VCaP (cell line): ENCODE measurements around the gene GCHFR.

Source experiments
- H3K27ac ChIP-seq: fragments of 450-650 bp; 2 replicates; pipeline ENCODE4 v1.5.1; 2017
- TF ChIP-seq, protein P1 (sequence below): fragments of 450-650 bp; conservative IDR thresholded peaks from 2 replicates; pipeline ENCODE4 v1.5.1; 2017; ENCODE audit warnings: mild to moderate bottlenecking, moderate library complexity

The GCHFR gene

DNA sequence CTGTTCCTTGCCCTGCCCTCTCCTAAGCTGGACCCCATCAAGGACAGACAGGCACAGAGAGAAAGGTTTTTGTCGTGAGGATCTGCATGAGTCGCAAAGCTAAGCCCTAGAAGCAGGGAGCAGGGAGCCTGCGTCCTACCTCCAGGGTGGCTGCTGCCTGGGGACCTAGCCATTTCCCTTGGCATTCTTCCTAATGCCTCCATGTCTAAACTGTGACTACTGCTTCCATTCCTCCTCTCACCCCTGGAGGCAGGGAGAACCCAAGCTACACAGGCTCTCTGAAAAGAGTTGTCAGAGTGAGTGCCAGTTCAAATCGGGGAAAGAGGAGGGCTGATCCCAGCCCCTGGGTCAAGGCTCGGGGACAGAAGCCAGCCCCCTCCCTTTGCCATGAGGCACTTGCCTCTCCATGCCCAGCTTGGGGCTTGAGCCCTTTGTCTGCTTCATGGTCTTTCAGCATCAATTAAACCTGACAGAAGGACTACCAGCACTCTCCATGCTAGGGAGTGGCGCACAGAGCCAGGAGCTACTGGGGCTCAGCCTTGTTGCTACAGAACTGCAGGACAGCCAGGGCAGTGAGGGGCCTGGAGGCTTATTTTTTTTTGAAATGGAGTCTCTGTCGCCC lies 2.4 kb downstream of the GCHFR start:
- TF ChIP-seq, protein P1, sequence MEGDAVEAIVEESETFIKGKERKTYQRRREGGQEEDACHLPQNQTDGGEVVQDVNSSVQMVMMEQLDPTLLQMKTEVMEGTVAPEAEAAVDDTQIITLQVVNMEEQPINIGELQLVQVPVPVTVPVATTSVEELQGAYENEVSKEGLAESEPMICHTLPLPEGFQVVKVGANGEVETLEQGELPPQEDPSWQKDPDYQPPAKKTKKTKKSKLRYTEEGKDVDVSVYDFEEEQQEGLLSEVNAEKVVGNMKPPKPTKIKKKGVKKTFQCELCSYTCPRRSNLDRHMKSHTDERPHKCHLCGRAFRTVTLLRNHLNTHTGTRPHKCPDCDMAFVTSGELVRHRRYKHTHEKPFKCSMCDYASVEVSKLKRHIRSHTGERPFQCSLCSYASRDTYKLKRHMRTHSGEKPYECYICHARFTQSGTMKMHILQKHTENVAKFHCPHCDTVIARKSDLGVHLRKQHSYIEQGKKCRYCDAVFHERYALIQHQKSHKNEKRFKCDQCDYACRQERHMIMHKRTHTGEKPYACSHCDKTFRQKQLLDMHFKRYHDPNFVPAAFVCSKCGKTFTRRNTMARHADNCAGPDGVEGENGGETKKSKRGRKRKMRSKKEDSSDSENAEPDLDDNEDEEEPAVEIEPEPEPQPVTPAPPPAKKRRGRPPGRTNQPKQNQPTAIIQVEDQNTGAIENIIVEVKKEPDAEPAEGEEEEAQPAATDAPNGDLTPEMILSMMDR = no peak
- H3K27ac ChIP-seq = no peak overlapping the region; the same call in 1 of the 2 replicates

DNA sequence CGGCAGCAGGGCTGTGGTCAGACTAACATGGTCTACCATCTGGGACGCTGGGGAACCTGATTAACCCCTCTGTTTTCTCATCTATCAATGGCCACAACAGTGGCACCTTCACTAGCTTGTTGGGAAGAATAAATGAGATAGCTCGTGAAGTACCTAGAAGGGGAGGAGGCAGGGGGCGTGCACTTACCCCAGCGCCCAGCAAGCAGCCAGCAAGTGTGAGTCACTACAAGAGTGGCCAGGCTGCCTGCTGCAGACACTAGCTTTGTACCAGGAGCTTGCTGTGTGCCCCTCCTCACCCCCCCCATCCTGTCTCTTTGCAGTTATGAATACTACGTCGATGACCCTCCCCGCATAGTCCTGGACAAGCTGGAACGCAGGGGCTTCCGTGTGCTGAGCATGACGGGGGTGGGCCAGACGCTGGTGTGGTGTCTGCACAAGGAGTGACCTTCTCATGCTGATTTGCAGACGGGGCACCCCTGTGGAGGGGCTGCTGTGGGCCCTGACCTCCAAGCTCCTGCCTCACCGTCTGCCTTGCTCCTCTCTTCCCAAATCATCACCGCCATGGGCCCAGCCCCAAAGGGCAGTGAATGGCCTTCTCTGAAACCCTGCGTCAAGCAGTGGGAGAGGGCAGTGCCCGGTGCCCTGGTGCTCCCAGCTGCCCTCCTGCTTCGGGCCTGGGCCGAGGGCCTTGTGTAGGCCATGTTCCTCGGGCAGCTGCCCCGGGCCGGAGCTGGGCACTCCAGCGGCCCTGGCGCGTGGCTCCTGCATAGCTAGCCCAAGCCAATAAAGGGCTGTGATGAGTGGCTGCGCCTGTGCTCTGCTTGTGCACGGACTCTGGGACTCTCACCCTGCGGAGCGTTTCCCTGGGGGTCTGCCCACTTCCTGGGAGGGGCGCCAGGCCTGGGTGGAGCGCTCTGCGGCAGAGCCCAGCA lies 3.3 kb downstream of the GCHFR start:
- TF ChIP-seq, protein P1 = no peak
- H3K27ac ChIP-seq = no peak overlapping the region

DNA sequence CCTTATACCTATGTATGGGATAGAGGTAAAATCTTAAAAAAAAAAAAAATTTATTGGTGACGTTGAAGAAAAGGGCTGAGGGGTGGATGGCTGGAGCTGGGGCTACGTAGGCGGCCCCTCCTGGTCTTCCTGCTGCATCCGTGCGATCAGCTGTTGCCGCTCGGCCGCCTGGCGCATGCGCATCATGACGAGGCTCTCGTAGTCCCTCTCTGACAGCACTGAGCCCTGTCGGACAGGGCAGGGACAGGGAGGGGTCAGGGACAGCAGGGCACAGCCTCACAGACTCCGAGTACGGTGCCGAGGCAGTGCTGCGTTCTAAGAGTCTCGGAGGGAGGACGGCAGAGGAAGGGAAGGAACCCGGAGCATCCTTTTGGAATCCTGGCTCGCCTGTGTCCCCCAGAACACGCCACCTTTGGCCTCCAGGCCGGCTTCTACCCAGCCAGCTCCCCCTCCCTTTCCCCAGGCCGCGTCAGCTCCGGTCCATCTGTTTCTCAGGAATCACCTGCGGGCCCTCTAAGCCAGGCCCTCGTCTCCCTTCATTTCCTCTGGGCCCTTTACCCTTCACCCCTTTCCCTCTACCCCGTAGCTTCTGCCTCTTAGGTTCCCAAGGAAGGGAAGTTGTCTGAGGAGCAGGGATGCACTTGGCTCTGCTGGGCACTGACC lies 4.1 kb downstream of the GCHFR start:
- TF ChIP-seq, protein P1 = no peak
- no peak overlapping the region for H3K27ac ChIP-seq

DNA sequence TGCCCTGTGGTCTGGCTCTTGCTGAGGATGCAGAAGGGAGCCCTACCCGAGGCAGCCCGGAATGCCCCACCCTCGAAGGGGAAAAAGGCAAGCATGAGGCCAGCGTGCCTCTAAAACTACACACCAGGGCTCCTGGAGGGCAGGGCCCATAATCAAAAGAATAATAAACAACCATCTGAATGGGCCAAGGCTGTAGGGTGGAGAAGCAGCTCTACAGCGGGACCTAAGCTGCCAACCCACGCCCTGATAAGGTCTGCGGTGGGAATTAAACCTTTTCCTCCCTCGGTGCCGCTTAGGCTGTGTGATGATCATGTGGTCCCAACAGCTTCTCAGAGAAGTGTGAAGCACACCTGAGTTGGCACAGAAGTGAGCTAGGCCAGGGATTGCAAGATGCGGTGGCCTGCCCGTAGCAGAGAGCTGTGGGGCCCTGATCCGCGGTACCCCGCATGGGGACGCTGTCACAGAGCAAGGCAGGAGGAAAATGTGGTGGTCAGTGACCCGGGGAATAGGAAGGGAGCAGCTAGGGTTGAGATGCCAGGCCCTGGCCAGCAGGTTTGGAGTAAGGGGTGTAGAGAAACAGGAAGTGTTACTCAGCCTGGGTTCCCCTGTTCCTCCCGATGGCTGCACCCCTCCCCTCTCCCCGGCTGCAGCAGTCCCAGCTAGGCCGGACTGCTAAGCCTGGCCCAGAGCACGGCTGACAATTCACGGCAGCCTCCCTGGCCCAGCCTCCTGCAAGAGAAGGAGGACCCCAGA lies 4.8 kb downstream of the GCHFR start:
- TF ChIP-seq, protein P1 = no peak
- H3K27ac ChIP-seq = no peak overlapping the region

DNA sequence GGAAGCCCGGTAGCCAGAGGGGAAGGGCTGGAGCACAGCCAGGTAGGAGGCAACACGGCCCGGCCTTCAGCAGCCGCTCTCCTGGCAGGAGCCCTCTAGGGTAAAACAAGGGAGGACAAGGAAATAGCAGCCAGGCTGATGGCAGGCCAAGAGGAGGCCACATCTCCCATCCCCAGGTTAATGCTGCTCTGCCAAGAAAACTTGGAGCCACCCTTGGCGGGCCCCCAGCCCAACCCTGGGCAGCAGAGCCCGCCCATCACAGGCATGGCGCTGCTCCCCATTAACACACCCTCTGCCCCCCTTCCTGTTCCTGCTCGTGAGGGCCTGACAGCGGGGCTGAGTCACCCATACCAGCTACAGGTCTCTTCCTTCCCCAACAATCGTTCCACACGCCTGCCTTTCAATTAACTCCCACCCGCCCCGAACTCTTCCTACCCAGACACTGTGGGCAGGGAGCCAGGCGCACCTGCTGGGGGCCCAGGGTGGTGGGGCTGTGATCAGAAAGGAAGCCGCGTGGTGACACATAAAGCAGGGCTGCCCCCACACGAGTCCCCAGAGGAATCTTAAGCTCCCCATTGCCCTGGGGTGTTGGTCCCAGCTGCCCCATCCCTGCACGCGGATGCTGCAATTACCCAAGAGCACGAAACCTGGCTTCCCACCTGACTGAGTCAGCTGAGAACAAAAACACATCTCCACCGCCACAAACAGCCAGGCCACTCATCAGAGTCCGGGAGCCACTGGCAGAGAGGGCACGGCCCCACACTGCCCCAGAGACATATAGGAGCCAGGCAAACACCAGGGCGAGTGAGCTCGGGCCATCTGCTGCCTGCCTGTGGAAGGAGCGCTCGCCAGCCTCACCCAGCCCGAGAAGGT lies 5.6 kb downstream of the GCHFR start, which contains the start of gene C15orf62:
Gene C15orf62, plus strand, starts transcription at position 707 of the 873 bp plus-strand sequence. CDS start 516 bp downstream, outside the sequence.
- H3K27ac ChIP-seq = no peak within 1 kb of the TSS; the same call in 1 of the 2 replicates
- TF ChIP-seq, protein P1 = no peak

DNA sequence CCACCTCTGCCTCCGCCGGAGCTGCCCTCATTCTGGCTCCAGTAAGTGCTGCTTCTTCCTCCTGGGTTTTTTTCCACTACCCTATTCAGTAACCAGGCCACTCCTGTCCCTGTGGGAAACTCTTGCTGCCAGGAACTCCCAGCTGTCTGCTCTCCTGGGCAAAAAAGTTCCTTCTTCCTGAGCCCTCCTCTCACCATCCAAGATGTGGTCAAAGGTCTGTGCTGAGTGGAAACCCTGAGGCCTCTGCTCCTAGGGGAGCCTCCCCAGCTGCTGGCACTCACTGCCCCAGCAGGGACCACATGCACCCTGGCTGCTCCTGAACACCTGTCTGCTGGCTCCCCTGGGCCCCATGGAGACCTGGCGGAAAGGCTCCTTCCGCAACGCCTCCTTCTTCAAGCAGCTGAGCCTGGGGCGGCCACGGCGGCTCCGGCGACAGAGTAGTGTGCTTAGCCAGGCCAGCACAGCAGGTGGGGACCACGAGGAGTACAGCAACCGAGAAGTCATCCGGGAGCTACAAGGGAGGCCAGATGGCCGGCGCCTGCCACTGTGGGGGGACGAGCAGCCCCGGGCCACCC lies 6.4 kb downstream of the GCHFR start:
- no peak overlapping the region; the same call in 1 of the 2 replicates for H3K27ac ChIP-seq
- TF ChIP-seq, protein P1 = no peak
